HG02970 (cell line): Measurements from ENCODE around the gene UBA3.

Experiments used
- ATAC-seq: cut with Tn5 transposase; IDR thresholded peaks from one replicate; pipeline ENCODE4 v1.9.1; 2021; ENCODE audit warnings: mild to moderate bottlenecking, moderate library complexity, moderate number of reproducible peaks; ENCODE audit not compliant: unreplicated experiment, low FRiP score

Gene UBA3

GRCh38 chr3:69080233-69080920 is at the start of gene UBA3:
UBA3 (minus strand) TSS chr3:69080365; CDS start chr3:69080353, 12 bp downstream.
- ATAC-seq, result peak; percentile 60

GRCh38 chr3:69129531-69129930 is 49.4 kb upstream of the UBA3 start:
- no peak for ATAC-seq

- ATAC-seq, result no peak
These were observed 48.3 kb upstream of the UBA3 start for GRCh38 chr3:69128509-69128908.

GRCh38 chr3:69126999-69127398 is 46.8 kb upstream of the UBA3 start:
- ATAC-seq, result no peak

- ATAC-seq, result no peak
These were observed 46.1 kb upstream of the UBA3 start for GRCh38 chr3:69126216-69126615.

- no peak for ATAC-seq
These were observed 42.2 kb upstream of the UBA3 start, which contains the start of gene LMOD3 for GRCh38 chr3:69122403-69122802. LMOD3 (minus strand) TSS chr3:69122595; CDS start chr3:69122386, 209 bp downstream.

GRCh38 chr3:69121950-69122349 is 41.8 kb upstream of the UBA3 start:
- ATAC-seq, result no peak

- ATAC-seq, result no peak
These were observed 41.3 kb upstream of the UBA3 start for GRCh38 chr3:69121513-69121912.

- no peak for ATAC-seq
These were observed 40.8 kb upstream of the UBA3 start for GRCh38 chr3:69120879-69121464.

GRCh38 chr3:69119681-69120080 is 39.5 kb upstream of the UBA3 start:
- ATAC-seq, result no peak

GRCh38 chr3:69119138-69119537 is 39.0 kb upstream of the UBA3 start:
- ATAC-seq, result no peak

- no peak for ATAC-seq
These were observed 38.4 kb upstream of the UBA3 start for GRCh38 chr3:69118555-69118954.

GRCh38 chr3:69116897-69117296 is 36.7 kb upstream of the UBA3 start:
- ATAC-seq, result no peak

GRCh38 chr3:69116162-69116561 is 36.0 kb upstream of the UBA3 start:
- no peak for ATAC-seq

GRCh38 chr3:69115731-69116130 is 35.6 kb upstream of the UBA3 start:
- ATAC-seq, result no peak

GRCh38 chr3:69113536-69113935 is 33.4 kb upstream of the UBA3 start:
- no peak for ATAC-seq

GRCh38 chr3:69110941-69111546 is 30.9 kb upstream of the UBA3 start:
- no peak for ATAC-seq

- ATAC-seq, result no peak
These were observed 28.6 kb upstream of the UBA3 start for GRCh38 chr3:69108811-69109210.

GRCh38 chr3:69107841-69108240 is 27.7 kb upstream of the UBA3 start:
- ATAC-seq, result no peak

- no peak for ATAC-seq
These were observed 25.2 kb upstream of the UBA3 start for GRCh38 chr3:69105320-69105719.

GRCh38 chr3:69104586-69104985 is 24.4 kb upstream of the UBA3 start:
- no peak for ATAC-seq

GRCh38 chr3:69103123-69103522 is 23.0 kb upstream of the UBA3 start:
- no peak for ATAC-seq
